SKM-1 treated with dmso at 0.1 percent for 144 hours (cell line): ENCODE data around the gene APOC4.
"Not testable (repeated sequence)": the region's sequence is repeated elsewhere in the genome, so short reads cannot be mapped to it uniquely, and the experiment has no call there.

Experiments used
- DNase-seq: peaks from one replicate; lab custom pipeline; 2025; ENCODE audit not compliant: unreplicated experiment; lab: John Stamatoyannopoulos, UW

The APOC4 gene

DNA sequence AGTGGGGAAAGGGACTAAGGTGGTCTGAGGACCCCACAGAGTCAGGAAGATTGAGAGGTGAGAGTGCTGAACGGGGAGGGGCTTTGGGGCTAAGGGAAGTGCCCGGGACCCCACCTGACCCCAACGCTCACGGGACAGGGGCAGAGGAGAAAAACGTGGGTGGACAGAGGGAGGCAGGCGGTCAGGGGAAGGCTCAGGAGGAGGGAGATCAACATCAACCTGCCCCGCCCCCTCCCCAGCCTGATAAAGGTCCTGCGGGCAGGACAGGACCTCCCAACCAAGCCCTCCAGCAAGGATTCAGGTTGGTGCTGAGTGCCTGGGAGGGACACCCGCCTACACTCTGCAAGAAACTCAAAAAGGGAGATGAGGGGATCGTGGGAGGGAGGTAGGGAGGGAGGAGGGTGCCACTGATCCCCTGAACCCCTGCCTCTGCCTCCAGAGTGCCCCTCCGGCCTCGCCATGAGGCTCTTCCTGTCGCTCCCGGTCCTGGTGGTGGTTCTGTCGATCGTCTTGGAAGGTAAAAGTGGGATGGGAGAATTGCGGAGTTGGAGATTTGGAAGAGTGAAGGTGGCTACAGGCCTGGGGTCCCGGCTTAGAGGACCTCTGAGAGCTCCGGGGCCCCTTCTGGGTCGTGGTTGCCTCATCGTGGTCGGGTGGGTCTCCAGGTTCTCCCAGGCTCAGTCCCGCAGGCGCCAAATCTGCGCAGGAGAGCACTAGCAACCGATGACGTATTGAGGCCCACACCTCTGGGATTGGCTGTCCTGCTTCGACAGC lies 27.4 kb upstream of the APOC4 start, which contains the start of gene APOC1:
TSS of gene APOC1 (plus strand) at position 176 of the 774 bp plus-strand sequence. CDS start at position 460, 284 bp downstream.
- DNase-seq: peak; percentile 16

DNA sequence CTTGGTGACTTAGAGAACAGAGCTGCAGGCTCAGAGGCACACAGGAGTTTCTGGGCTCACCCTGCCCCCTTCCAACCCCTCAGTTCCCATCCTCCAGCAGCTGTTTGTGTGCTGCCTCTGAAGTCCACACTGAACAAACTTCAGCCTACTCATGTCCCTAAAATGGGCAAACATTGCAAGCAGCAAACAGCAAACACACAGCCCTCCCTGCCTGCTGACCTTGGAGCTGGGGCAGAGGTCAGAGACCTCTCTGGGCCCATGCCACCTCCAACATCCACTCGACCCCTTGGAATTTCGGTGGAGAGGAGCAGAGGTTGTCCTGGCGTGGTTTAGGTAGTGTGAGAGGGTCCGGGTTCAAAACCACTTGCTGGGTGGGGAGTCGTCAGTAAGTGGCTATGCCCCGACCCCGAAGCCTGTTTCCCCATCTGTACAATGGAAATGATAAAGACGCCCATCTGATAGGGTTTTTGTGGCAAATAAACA lies 17.8 kb upstream of the APOC4 start:
- DNase-seq: no peak

DNA sequence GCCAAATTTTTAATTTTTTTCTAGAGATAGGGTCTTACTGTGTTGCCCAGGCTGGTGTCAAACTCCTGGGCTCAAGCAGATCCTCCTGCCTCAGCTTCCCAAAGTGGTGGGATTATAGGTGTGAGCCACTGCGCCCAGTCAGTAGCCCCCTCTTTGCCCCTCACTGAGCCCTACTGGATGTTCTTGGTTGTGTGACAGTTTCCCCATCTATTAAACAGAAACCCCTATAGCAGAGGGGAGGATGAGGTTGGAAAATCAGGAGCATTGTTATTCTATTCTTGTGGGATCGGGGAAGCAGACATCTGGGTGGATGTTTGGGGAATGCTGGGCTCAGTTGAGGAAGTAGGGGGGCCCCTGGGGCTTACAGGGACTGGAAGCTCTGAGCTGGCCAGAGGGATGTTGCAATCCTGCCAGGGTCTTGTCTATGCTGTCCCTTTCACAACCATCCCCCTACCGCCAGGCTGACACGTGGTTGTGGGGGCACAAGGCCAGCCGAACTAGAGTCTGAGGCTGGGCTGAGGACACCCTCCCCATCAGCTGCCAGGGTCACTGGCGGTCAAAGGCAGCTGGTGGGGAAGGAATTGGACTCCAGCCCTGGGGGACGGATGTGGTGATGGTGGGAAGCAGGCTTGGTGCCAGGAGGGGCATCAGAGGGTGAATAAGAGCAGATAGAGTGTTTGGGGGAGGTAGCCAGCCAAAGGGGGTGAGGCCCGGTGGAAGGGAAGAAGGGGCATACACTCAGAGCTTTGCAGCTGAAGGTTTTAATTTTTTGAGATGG lies 16.7 kb upstream of the APOC4 start:
- peak; percentile 54 for DNase-seq

DNA sequence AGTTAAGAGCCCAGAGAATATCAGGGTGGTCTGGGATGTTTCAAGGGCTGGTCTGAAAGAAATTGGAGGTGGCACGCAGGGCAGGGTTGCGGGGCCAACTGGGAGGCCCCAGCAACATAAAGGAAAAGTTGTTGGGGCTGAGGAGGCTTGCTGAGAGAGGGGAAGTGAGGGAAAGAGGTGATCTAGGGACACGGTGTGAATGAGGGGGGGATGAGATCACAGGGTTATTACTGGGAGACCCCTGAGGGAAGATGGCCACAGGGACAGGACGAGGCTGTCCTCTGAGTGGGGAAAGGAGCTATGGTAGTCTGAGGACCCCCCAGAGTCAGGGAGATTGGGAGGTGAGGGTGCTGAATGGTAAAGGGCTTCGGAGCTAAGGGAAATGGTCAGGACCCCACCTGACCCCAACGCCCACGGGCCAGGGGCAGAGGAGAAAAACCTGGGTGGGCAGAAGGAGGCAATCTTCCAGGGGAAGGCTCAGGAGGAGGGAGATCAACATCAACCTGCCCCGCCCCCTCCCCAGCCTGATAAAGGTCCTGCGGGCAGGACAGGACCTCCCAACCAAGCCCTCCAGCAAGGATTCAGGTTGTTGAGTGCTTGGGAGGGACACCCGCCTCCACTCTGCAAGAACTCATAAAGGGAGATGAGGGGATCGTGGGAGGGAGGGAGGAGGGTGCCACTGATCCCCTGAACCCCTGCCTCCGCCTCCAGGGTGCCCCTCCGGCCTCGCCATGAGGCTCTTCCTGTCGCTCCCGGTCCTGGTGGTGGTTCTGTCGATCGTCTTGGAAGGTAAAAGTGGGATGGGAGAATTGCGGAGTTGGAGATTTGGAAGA lies 15.6 kb upstream of the APOC4 start:
- not testable (repeated sequence) for DNase-seq

DNA sequence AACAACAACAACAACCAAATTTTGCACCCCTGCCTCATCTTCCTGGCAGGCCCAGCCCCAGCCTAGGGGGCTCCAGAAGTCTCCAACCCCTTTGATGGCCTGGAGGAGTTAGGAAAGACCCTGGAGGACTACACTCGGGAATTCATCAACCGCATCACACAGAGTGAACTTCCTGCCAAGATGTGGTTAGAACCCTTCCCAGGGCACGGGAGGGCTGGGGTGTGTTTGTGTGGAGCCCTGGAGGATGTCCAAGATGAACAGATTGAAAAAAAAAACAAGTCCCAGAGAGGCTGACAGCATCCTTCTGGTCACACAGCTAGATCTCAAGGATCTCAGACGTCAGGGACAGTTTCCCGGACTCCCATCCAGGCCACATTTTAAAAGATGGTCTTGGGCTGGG lies 14.3 kb upstream of the APOC4 start:
- DNase-seq: no peak

DNA sequence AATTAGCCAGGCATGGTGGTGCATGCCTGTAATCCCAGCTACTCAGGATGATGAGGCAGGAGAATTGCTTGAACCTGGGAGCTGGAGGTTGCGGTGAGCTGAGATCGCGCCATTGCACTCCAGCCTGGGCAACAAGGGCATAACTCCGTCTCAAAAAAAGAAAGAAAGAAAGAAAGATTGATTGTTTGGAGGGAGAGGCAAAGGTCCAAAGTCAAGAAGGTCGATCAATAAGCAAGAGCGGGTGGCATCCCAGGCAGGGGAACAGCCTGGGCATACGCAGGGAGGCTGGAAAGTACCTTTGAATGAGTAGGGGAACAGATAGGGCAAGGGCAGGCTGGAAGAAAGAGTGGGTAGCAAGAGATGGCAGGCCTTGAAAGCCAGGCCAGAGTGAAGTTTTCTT lies 11.9 kb upstream of the APOC4 start:
- no peak for DNase-seq

DNA sequence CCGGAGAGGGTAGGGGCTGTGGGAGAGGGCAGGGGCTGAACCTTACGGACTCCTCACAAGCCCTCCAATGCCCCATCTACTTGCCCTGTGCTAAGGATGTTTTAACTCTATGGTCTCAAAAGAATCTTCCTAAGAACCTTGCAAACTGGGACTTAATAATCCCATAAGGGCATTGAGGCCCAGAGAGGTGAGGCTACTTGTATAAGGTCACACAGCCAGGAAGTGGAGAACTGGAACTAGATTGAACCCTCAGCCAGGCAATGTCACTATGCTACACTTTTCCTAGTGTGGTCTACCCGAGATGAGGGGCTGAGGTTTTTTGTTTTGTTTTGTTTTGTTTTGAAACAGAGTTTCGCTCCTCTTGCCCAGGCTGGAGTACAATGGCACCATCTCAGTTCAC lies 10.5 kb upstream of the APOC4 start:
- DNase-seq: no peak

DNA sequence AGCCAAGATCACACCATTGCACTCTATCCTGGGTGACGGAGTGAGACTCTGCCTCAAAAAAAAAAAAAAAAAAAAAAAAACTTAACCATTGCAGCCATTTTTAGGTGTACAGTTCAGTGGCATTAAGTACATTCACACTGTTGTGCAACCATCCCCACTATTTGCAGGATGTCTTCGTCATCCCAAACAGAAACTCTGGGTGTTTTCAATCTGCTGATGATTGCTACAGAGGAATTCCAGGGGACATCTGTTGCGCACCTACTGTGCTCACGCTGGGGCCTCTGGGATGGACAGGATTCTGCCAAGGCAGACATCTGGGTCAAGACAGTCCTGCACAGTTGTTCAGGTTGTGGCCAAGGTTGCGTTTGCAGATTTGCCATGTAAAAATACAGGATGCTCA lies 2.4 kb upstream of the APOC4 start:
- no peak for DNase-seq

DNA sequence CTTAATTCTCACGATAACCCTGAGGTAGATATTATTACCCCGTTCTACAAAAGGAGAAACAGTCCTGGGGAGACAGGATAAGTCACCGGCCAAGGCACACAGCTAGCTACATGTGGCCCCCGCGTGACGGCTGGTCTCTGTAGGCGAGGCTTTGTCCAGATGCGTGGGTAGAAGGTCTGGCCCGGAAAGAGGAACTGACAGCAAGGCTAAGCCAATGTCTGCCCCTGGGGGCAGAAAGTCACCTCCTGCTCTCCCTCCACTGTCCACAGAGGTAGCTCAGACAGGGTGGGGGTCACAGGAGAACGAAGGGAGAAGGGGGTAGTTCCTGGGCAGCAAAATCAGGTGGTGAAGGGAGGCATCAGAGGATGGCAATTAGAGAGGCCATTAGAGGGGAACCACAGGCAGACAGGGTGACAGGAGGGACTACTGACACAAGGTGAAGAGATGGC lies 1.8 kb downstream of the APOC4 start:
- DNase-seq: peak; percentile 34

DNA sequence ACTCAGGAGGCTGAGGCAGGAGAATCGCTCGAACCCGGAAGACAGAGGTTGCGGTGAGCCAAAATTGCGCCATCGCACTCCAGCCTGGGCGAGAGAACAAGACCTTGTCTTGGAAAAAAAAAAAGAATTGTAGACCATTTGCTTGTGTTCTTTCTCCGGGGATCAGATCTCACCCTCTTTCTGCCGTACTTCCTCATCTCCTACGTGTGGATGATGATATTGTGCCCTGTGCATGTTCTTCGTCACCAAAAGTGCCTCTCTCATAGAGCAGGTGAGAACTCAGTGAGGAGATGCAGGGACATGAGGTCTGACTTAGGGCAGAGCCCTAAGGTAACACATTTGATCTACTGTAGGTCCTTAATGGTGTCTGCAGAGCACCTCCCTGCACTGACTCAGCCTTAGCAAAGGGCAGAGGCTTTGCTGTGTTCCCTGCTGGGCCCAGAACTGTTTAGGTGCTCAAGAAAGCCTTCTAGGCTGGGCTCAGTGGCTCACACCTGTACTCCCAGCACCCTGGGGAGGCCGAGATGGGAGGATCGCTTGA lies 5.1 kb downstream of the APOC4 start:
- no peak for DNase-seq

DNA sequence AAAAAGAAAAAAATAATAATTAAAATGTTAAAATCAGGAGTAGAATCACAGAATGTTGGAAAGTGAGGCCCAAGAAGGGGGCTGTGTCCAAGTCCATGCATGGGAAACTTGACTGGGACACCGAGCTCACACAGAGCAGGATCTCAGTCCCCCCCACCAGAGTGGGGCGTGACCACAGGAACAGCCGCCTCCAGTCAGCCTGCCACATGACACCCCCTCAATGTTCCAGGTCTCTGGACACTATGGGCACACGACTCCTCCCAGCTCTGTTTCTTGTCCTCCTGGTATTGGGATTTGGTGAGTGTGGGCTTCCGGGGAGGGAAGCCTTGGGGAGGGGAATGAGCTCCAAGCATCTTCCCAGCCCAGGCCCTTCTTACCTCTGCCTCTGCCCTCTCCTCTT lies 6.2 kb downstream of the APOC4 start:
- DNase-seq: no peak

DNA sequence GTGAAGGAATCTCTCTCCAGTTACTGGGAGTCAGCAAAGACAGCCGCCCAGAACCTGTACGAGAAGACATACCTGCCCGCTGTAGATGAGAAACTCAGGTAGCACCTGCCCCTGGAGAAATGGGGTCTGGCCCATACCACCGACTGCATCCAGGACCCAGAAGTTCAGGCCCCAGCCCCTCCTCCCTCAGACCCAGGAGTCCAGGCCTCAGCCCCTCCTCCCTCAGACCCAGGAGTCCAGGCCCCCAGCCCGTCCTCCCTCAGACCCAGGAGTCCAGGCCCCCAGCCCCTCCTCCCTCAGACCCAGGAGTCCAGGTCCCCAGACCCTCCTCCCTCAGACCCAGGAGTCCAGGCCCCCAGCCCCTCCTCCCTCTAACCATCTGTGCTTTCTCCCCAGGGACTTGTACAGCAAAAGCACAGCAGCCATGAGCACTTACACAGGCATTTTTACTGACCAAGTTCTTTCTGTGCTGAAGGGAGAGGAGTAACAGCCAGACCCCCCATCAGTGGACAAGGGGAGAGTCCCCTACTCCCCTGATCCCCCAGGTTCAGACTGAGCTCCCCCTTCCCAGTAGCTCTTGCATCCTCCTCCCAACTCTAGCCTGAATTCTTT lies 6.8 kb downstream of the APOC4 start:
- DNase-seq: no peak

DNA sequence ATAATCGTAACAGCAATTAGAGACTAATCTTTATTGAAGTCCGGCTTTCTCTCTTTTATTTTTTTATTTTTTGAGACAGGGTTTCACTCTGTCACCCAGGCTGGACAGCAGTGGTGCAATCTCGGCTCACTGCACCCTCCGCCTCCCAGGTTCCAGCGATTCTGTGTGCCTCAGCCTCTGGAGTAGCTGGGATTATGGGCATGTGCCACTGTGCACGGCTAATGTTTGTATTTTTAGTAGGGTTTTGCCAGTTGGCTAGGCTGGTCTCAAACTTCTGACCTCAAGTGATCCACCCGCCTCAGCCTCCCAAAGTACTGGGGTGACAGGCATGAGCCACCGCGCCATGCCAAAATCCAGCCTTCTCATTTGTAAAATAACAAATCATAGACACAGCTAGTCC lies 7.5 kb downstream of the APOC4 start:
- no peak for DNase-seq

DNA sequence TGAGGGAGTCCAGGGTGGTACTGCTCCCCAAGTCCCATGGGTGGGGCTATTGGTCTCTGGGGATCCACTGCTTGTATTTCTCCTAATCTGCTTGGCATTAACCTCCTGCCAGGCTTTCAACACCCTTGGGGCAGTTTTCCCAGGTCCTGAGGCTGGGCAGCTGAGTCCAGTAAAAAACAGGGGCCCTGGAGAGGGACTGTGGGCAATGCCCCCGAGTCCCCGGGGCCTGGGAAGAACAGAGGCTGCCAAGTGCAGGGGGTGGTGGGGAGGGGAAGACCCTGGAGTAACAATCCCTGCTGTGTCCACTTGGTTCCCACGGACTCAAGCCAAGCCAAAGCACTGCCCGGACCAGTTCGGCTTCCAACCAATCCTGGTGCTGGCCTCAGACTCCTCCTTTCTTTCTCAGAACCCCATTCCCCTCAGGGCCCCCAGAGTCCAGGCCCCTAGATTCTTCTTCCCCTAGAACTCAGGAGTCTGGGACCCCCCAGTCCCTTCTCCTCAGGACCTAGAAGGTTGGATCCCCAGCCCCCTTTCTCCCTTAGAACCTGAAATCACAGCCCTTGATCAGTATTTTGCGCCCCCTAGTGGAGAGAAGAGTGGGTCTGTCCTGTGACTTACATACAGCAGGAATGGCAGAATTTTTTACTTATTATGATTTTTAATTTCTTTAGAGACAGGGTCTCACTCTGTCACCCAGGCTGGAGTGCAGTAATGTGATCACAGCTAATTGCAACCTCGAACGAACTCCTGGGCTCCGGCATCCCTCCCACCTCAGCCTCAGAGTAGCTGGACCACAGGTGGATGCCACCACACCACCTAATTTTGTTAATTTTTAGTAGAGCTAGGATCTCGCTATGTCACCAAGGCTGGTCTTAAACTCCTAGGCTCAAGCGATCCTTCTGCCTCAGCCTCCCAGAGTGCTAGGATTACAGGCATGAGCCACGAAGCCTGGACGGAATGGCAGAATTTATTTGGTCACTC lies 9.4 kb downstream of the APOC4 start:
- DNase-seq: peak; percentile 33

DNA sequence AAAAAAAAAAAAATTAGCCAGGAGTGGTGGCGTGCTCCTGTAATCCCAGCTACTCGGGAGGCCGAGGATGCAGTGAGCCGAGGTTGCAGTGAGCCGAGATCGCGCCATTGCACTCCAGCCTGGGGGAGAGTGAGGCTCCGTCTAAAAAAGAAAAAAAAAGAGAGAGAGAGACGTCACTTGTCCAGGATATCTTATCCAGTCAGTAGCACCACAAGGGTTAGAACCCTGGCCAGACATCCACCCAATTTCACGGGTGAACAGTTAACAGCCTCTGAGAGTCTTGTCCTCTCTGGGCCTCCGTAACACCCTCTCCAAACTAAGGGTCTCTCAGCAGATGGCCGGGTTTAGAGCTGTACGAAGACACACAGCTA lies 12.2 kb downstream of the APOC4 start:
- DNase-seq: no peak

DNA sequence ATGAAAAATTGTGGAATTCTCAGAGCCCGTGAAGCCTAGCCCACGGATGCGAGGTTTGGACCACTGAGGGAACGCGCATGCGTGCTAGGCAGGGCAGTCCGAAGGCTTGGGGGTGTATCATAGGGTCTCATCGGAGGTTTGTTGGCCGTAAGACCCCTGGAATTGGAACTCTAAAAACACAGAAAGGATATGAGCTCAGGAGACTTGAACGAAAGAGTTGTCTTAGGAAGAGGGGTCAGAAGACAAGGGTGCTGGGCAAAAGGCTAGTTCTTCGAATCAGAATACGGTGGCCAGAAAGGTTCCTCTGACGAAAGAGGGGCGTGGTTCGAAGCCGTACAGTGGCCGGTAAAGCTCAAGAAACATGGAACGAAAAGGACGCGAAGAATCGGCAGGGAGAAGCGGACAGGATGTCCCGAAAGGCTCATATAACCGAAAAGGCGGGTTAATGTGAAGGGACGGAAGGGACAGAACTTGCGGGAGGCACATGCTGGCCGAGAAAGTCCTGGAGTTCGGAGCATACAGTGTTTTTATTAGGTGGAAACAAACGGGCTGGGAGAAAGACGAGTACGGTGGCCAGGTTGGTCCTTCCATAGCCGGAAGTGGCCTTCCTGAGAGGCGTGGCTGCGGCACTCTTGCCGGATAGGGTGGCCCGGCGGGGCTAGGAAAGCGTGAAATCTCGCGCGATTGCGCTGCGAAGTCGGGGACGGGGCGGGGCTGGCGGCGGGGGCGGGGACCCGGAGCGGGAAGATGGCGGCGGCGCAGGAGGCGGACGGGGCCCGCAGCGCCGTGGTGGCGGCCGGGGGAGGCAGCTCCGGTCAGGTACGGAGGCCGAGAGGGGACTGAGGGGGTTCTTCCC lies 12.8 kb downstream of the APOC4 start, which contains the start of gene CLPTM1:
TSS of gene CLPTM1 (plus strand) at position 732 of the 856 bp plus-strand sequence. CDS start at position 748, 16 bp downstream.
- DNase-seq: peak; percentile 81

DNA sequence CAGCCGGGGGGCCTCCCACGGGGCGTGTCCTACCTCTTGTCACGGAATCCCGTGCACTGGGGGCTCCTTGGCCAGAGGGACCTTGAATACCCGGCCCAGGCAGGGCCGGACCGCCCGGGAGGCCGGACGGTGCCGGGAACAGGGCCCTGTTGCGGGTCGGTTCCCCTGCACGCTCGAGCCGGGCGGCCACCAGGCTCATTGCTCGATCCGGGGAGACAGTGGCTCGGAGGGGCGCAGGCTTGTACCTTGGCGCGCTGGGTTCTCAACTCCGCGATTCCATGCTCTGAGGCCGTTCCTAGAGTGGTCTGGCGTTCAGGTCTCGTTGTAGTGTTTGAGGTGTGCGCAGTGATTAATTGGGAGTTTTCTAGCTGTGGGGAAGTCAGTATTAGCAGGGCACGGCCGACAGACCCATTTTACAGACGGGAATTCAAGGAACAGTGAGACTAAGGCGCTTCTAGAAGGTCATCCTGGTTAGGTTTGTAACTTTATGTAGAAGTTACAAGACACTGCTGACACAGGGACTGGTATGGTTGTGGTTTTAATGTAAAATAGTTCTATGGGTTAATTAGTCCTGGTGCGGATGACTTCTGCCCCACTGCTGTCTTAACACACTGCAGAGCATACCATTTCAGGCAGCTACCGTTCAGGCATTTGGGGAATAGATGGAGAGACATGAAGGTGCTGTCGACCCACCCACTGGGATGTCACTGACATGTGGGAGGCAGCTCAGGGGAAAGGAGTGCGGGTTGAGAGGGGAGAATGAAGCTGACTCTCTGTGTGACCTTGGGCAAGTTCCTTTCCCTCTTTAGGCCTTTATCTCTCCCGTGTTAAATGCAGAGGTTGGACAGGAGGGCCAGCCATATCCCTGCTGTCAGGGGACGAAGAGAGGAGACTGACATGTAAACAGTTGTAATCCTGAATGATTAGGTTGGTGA lies 13.7 kb downstream of the APOC4 start:
- no peak for DNase-seq
